HUES64 (cell line): Measurements from ENCODE around the gene C9orf153.
"Not testable (repeated sequence)": the region's sequence is repeated elsewhere in the genome, so short reads cannot be mapped to it uniquely, and the experiment has no call there.

Source experiments
- H3K27ac ChIP-seq: 2 replicates; pipeline ENCODE4 v1.7.0; 2013; ENCODE audit warnings: low read depth, low read length, inconsistent platforms
- H3K27me3 ChIP-seq: 2 replicates; pipeline ENCODE4 v1.6.1; 2013; ENCODE audit warnings: mild to moderate bottlenecking, low read length; ENCODE audit not compliant: insufficient read depth
- H3K36me3 ChIP-seq: 2 replicates; pipeline ENCODE4 v1.6.1; 2013; ENCODE audit warnings: mild to moderate bottlenecking, low read length; ENCODE audit not compliant: insufficient read depth
- H3K4me1 ChIP-seq: 2 replicates; pipeline ENCODE4 v1.6.1; 2013; ENCODE audit warnings: mild to moderate bottlenecking, low read length, moderate library complexity; ENCODE audit not compliant: insufficient read depth
- H3K4me3 ChIP-seq: 2 replicates; pipeline ENCODE4 v1.5.1; 2013; ENCODE audit warnings: mild to moderate bottlenecking, low read length, moderate library complexity
- H3K9ac ChIP-seq: 2 replicates; pipeline ENCODE4 v1.6.1; 2013; ENCODE audit warnings: mild to moderate bottlenecking, low read depth, low read length
- H3K9me3 ChIP-seq: 2 replicates; pipeline ENCODE4 v1.6.1; 2013; ENCODE audit warnings: low read depth, low read length; ENCODE audit not compliant: insufficient read depth
- WGBS: fragments of 150-250, 120-280 bp; methylation state at CpG from one replicate; pipeline ENCODE4 v1.1.7; 2013; ENCODE audit warnings: missing lambda C conversion rate; 5-methylcytosine and 5-hydroxymethylcytosine counted together

Gene C9orf153

GRCh38 chr9:86190700-86191099 lies 68.8 kb downstream of the C9orf153 start:
- not testable (repeated sequence) for H3K27ac ChIP-seq, H3K4me3 ChIP-seq, H3K27me3 ChIP-seq, H3K36me3 ChIP-seq, H3K9ac ChIP-seq
- 93% methylated on average over 1 of the region's 1 CpG for WGBS
- H3K4me1 ChIP-seq = peaks cover 11% of the 10 kb centered on the region; the same call in 1 of the 2 replicates
- peaks cover 20% of the 10 kb centered on the region for H3K9me3 ChIP-seq

- Histone ChIP-seq H3K36me3 (no peaks in the 10 kb centered on the region), H3K9me3 (no peaks in the 10 kb centered on the region), H3K9ac (no peak overlapping the region), H3K27me3 (no peaks in the 10 kb centered on the region), H3K4me1 (peaks cover 17% of the 10 kb centered on the region; the same call in 1 of the 2 replicates), H3K27ac (no peak overlapping the region), H3K4me3 (no peak overlapping the region)
- WGBS = 26% methylated on average over 3 of the region's 3 CpGs
Measured at GRCh38 chr9:86187121-86187520, 72.3 kb downstream of the C9orf153 start.

- 80% methylated on average over 2 of the region's 2 CpGs for WGBS
- H3K9ac ChIP-seq = no peak overlapping the region
- H3K9me3 ChIP-seq = no peaks in the 10 kb centered on the region
- H3K27ac ChIP-seq = no peak overlapping the region
- H3K4me3 ChIP-seq = no peak overlapping the region
- H3K27me3 ChIP-seq = no peaks in the 10 kb centered on the region
- no peaks in the 10 kb centered on the region for H3K36me3 ChIP-seq
- peaks cover 21% of the 10 kb centered on the region; the same call in 1 of the 2 replicates for H3K4me1 ChIP-seq
Measured at GRCh38 chr9:86186696-86187095, 72.8 kb downstream of the C9orf153 start.

- Histone ChIP-seq H3K4me3 (no peak overlapping the region), H3K9me3 (no peaks in the 10 kb centered on the region), H3K4me1 (peaks cover 24% of the 10 kb centered on the region; the same call in 1 of the 2 replicates), H3K27ac (no peak overlapping the region), H3K9ac (no peak overlapping the region), H3K27me3 (no peaks in the 10 kb centered on the region), H3K36me3 (no peaks in the 10 kb centered on the region)
- WGBS = 90% methylated on average over 7 of the region's 7 CpGs
Measured at GRCh38 chr9:86185872-86186271, 73.6 kb downstream of the C9orf153 start.

GRCh38 chr9:86184138-86184524 lies 75.3 kb downstream of the C9orf153 start:
- Histone ChIP-seq H3K4me1 (peaks cover 28% of the 10 kb centered on the region; the same call in 1 of the 2 replicates), H3K36me3 (no peaks in the 10 kb centered on the region), H3K27me3 (no peaks in the 10 kb centered on the region), H3K9me3 (no peaks in the 10 kb centered on the region), H3K27ac (no peak overlapping the region), H3K9ac (no peak overlapping the region), H3K4me3 (no peak overlapping the region)
- WGBS = 90% methylated on average over 4 of the region's 4 CpGs

- peaks cover 30% of the 10 kb centered on the region; the same call in 1 of the 2 replicates for H3K4me1 ChIP-seq
- H3K27me3 ChIP-seq = no peaks in the 10 kb centered on the region
- H3K4me3 ChIP-seq = no peak overlapping the region
- H3K9ac ChIP-seq = no peak overlapping the region
- H3K9me3 ChIP-seq = no peaks in the 10 kb centered on the region
- no peak overlapping the region for H3K27ac ChIP-seq
- H3K36me3 ChIP-seq = no peaks in the 10 kb centered on the region
- WGBS = 97% methylated on average over 1 of the region's 1 CpG
Measured at GRCh38 chr9:86183229-86184137, 76.0 kb downstream of the C9orf153 start.

- Histone ChIP-seq H3K9ac (no peak overlapping the region), H3K4me3 (peak overlapping the region; percentile 17), H3K9me3 (no peaks in the 10 kb centered on the region), H3K4me1 (peaks cover 24% of the 10 kb centered on the region; the same call in 1 of the 2 replicates), H3K27me3 (no peaks in the 10 kb centered on the region), H3K27ac (peak overlapping the region; percentile 78), H3K36me3 (no peaks in the 10 kb centered on the region)
- WGBS = no CpG with 5 or more reads among the region's 3 CpGs
Measured at GRCh38 chr9:86181379-86182315, 77.8 kb downstream of the C9orf153 start.

GRCh38 chr9:86178503-86178902 lies 81.0 kb downstream of the C9orf153 start:
- H3K27ac ChIP-seq = no peak overlapping the region
- H3K9ac ChIP-seq = no peak overlapping the region
- peaks cover 20% of the 10 kb centered on the region; the same call in 1 of the 2 replicates for H3K4me1 ChIP-seq
- H3K27me3 ChIP-seq = no peaks in the 10 kb centered on the region
- no peaks in the 10 kb centered on the region for H3K9me3 ChIP-seq
- no peaks in the 10 kb centered on the region for H3K36me3 ChIP-seq
- H3K4me3 ChIP-seq = no peak overlapping the region
- WGBS = 85% methylated on average over 5 of the region's 5 CpGs

GRCh38 chr9:86177995-86178394 lies 81.5 kb downstream of the C9orf153 start:
- Histone ChIP-seq H3K27me3 (no peaks in the 10 kb centered on the region), H3K9ac (no peak overlapping the region), H3K36me3 (no peaks in the 10 kb centered on the region), H3K9me3 (no peaks in the 10 kb centered on the region), H3K4me3 (no peak overlapping the region), H3K4me1 (peaks cover 20% of the 10 kb centered on the region; the same call in 1 of the 2 replicates), H3K27ac (no peak overlapping the region)
- no CpG with 5 or more reads among the region's 1 CpG for whole genome bisulfite sequencing

- H3K9me3 ChIP-seq = no peaks in the 10 kb centered on the region
- H3K27ac ChIP-seq = no peak overlapping the region
- H3K9ac ChIP-seq = no peak overlapping the region
- H3K4me1 ChIP-seq = peaks cover 7% of the 10 kb centered on the region; the same call in 1 of the 2 replicates
- no peaks in the 10 kb centered on the region for H3K27me3 ChIP-seq
- no peaks in the 10 kb centered on the region for H3K36me3 ChIP-seq
- 87% methylated on average over 5 of the region's 5 CpGs for WGBS
- no peak overlapping the region for H3K4me3 ChIP-seq
Measured at GRCh38 chr9:86176468-86176867, 83.0 kb downstream of the C9orf153 start.
